K562 (cell line): ENCODE measurements around the gene HEBP1. TPM values are rescaled to one million over a fixed set of nuclear protein-coding genes. Genes with fewer than 3 reads are reported as not detected.

ENCODE experiments used
- CBX5 ChIP-seq: IDR thresholded peaks from 2 replicates; pipeline ENCODE4 v1.6.1; 2014; ENCODE audit warnings: low read depth, borderline replicate concordance
- FOXP4 ChIP-seq: sonication (generic); formaldehyde crosslinking; IDR thresholded peaks from 2 replicates; pipeline ENCODE4 v1.8.0; 2022; ENCODE audit warnings: mild to moderate bottlenecking, missing genetic modification reagents, borderline replicate concordance
- HDAC1 ChIP-seq, 2 experiments: fragments of 450-650 bp; IDR thresholded peaks; 2 replicates each; pipeline ENCODE4 v1.6.1; 2016 to 2017; ENCODE audit warnings: inconsistent platforms in 1 of 2, mild to moderate bottlenecking in 1 of 2, moderate library complexity in 1 of 2
- PHF8 ChIP-seq: fragments of 200-600 bp; sonication (generic); IDR thresholded peaks from 2 replicates; pipeline ENCODE4 v1.6.1; 2012; ENCODE audit warnings: mixed run types, mild to moderate bottlenecking, inconsistent platforms, low read length, moderate library complexity, borderline replicate concordance
- TAF9B ChIP-seq: fragments of 450-650 bp; IDR thresholded peaks from 2 replicates; pipeline ENCODE4 v1.6.1; 2018; ENCODE audit warnings: mild to moderate bottlenecking; ENCODE audit not compliant: partially characterized antibody
- ZFP1 ChIP-seq: fragments of 450-650 bp; formaldehyde crosslinking; IDR thresholded peaks from 2 replicates; pipeline ENCODE4 v1.4.0; 2020; ENCODE audit warnings: mild to moderate bottlenecking, mixed read lengths
- ZFP36 ChIP-seq: fragments of 150-350 bp; IDR thresholded peaks from 2 replicates; pipeline ENCODE4 v1.6.1; 2018; ENCODE audit warnings: low read length, low read depth; ENCODE audit not compliant: partially characterized antibody
- polyA plus RNA-seq, 8 experiments: library from polyadenylated mRNA; depleted of rRNA in 4 of 8; stranded (reverse) in 5 of 8; unstranded in 3 of 8; fragments of >200 nt; fragmentation: Nextera tagmentation in 2 of 8; fragmentation: Illumina TruSeq in 1 of 8; extraction: Ambion mirVana in 2 of 8; extraction: Trizol in 1 of 8; gene quantifications; 2 replicates each; pipeline versions ENCODE4 v1.2.1 to v1.2.3, GENCODE V29; 2011 to 2014; ENCODE audit warnings: inconsistent platforms in 1 of 8, missing spikeins in 1 of 8
- total RNA-seq, 7 experiments: library from RNA; depleted of rRNA in 6 of 7; stranded (reverse); fragments of >200 nt in 6 of 7; fragmentation: Illumina TruSeq in 2 of 7; extraction: Trizol in 2 of 7; gene quantifications; 2 replicates each; pipeline versions ENCODE4 v1.2.1 to v1.2.3, GENCODE V29; 2011 to 2021; ENCODE audit warnings: low replicate concordance in 1 of 7
- TF ChIP-seq, protein P1 (sequence below), 2 experiments: fragments of 450-650 bp in 1 of 2; sonication (generic) in 1 of 2; formaldehyde crosslinking in 1 of 2; IDR thresholded peaks; 2 replicates each; pipeline versions ENCODE4 v1.7.1 to v1.9.0; 2016 to 2022; ENCODE audit warnings: inconsistent platforms in 1 of 2, mild to moderate bottlenecking in 1 of 2, missing genetic modification reagents in 1 of 2
- TF ChIP-seq, protein P2 (sequence below): fragments of 250-450 bp; sonication (Bioruptor Pico); IDR thresholded peaks from 2 replicates; pipeline ENCODE4 v1.4.0; 2020; ENCODE audit warnings: mild to moderate bottlenecking, moderate library complexity, borderline replicate concordance
- TF ChIP-seq, protein P3 (sequence below): fragments of 450-650 bp; formaldehyde crosslinking; IDR thresholded peaks from 2 replicates; pipeline ENCODE4 v1.4.0; 2020; ENCODE audit warnings: mild to moderate bottlenecking, moderate library complexity

HEBP1 gene
- total and polyA plus RNA-seq, 9 of the 15 experiments (the other 6 are each of a cell fraction or from before 2014, with no cell fraction given), result 1.1 to 10.1 (median 2.4) TPM

- TF ChIP-seq, protein P1, sequence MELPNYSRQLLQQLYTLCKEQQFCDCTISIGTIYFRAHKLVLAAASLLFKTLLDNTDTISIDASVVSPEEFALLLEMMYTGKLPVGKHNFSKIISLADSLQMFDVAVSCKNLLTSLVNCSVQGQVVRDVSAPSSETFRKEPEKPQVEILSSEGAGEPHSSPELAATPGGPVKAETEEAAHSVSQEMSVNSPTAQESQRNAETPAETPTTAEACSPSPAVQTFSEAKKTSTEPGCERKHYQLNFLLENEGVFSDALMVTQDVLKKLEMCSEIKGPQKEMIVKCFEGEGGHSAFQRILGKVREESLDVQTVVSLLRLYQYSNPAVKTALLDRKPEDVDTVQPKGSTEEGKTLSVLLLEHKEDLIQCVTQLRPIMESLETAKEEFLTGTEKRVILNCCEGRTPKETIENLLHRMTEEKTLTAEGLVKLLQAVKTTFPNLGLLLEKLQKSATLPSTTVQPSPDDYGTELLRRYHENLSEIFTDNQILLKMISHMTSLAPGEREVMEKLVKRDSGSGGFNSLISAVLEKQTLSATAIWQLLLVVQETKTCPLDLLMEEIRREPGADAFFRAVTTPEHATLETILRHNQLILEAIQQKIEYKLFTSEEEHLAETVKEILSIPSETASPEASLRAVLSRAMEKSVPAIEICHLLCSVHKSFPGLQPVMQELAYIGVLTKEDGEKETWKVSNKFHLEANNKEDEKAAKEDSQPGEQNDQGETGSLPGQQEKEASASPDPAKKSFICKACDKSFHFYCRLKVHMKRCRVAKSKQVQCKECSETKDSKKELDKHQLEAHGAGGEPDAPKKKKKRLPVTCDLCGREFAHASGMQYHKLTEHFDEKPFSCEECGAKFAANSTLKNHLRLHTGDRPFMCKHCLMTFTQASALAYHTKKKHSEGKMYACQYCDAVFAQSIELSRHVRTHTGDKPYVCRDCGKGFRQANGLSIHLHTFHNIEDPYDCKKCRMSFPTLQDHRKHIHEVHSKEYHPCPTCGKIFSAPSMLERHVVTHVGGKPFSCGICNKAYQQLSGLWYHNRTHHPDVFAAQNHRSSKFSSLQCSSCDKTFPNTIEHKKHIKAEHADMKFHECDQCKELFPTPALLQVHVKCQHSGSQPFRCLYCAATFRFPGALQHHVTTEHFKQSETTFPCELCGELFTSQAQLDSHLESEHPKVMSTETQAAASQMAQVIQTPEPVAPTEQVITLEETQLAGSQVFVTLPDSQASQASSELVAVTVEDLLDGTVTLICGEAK (IDR thresholded peaks at IDR 0.05), result no peak
- TF ChIP-seq, protein P1 (CRISPR knock-in tag; IDR thresholded peaks at IDR 0.05), result no peak
- TF ChIP-seq, protein P2, sequence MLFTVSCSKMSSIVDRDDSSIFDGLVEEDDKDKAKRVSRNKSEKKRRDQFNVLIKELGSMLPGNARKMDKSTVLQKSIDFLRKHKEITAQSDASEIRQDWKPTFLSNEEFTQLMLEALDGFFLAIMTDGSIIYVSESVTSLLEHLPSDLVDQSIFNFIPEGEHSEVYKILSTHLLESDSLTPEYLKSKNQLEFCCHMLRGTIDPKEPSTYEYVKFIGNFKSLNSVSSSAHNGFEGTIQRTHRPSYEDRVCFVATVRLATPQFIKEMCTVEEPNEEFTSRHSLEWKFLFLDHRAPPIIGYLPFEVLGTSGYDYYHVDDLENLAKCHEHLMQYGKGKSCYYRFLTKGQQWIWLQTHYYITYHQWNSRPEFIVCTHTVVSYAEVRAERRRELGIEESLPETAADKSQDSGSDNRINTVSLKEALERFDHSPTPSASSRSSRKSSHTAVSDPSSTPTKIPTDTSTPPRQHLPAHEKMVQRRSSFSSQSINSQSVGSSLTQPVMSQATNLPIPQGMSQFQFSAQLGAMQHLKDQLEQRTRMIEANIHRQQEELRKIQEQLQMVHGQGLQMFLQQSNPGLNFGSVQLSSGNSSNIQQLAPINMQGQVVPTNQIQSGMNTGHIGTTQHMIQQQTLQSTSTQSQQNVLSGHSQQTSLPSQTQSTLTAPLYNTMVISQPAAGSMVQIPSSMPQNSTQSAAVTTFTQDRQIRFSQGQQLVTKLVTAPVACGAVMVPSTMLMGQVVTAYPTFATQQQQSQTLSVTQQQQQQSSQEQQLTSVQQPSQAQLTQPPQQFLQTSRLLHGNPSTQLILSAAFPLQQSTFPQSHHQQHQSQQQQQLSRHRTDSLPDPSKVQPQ (CRISPR knock-in tag), result no peak
- TF ChIP-seq TAF9B (no peak), CBX5 (no peak), HDAC1 (IDR thresholded peaks at IDR 0.05) (no peak), PHF8 (peak; percentile 59), ZFP1 (CRISPR knock-in tag) (no peak), ZFP36 (no peak), FOXP4 (CRISPR knock-in tag) (no peak)
- TF ChIP-seq, protein P3, sequence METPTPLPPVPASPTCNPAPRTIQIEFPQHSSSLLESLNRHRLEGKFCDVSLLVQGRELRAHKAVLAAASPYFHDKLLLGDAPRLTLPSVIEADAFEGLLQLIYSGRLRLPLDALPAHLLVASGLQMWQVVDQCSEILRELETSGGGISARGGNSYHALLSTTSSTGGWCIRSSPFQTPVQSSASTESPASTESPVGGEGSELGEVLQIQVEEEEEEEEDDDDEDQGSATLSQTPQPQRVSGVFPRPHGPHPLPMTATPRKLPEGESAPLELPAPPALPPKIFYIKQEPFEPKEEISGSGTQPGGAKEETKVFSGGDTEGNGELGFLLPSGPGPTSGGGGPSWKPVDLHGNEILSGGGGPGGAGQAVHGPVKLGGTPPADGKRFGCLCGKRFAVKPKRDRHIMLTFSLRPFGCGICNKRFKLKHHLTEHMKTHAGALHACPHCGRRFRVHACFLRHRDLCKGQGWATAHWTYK (CRISPR knock-in tag), result no peak
Measured at GRCh38 chr12:12927211-12928079, 72.6 kb downstream of the HEBP1 start (continued).
